CD4-positive, alpha-beta T cell treated with Interleukin-12 subunit alpha and Interleukin-12 subunit beta, for 1 hour (primary cell): ENCODE measurements around the gene GSTT2B.
"Not testable (repeated sequence)": the region's sequence is repeated elsewhere in the genome, so short reads cannot be mapped to it uniquely, and the experiment has no call there.

Source experiments
- DNase-seq: peaks from one replicate; pipeline ENCODE4 v3.0.0-alpha.2; 2020

The GSTT2B gene, protein sequence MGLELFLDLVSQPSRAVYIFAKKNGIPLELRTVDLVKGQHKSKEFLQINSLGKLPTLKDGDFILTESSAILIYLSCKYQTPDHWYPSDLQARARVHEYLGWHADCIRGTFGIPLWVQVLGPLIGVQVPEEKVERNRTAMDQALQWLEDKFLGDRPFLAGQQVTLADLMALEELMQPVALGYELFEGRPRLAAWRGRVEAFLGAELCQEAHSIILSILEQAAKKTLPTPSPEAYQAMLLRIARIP

DNA sequence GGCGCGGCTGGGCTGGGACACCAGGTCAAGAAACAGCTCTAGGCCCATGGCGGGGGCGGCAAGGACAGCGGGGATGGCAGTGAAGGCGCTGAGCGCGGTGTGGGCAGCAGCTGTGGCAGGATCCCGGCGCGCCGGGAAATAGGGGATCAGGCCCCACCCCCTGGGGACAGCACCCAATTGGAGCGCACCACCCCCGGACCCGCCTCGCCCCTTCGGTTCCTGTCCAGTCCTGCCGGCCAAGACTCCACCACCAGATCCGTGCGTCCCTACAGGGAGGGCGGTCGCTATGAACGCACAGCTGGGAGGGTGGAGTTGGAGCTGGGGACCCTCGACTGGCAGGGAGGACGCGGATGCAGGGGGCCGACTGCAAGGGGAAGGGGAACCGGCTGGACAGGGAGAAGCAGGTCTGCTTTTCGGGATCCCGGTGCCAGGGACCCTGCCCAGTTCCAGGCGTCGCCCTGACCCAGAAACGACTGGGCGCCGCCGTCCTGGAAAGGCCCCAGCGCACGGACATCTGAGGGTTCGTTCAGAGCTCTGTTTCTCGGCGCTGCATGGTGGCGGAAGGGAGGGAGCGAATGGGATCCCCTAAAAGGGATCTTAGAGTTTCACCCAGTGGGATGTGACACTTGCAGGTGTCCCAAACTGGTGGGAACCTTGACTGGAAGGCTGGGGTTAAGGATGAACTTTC, at the start of gene GSTT2B:
Gene GSTT2B (minus strand): TSS at position 112 of the 688 bp plus-strand sequence. CDS start 64 bp downstream, at position 48.
- DNase-seq = not testable (repeated sequence)

DNA sequence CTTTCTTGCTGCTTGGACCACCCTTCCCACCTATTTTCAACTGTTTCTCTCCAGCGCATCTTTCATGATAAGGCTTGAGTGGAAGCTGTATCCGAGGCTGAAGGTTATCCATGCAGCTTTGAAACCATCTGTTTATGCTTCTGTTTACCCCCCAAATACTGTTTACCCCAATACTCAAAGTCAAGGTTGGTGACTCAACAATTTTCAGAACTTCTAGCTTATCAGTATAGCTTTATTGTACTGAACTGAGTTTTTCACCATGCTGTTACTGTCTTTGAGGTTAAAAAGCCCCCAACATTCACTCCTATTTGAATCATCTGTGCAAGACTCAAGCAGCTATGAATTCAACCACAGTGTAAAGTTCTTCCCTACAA, 49.0 kb upstream of the GSTT2B start:
- DNase-seq = no peak

DNA sequence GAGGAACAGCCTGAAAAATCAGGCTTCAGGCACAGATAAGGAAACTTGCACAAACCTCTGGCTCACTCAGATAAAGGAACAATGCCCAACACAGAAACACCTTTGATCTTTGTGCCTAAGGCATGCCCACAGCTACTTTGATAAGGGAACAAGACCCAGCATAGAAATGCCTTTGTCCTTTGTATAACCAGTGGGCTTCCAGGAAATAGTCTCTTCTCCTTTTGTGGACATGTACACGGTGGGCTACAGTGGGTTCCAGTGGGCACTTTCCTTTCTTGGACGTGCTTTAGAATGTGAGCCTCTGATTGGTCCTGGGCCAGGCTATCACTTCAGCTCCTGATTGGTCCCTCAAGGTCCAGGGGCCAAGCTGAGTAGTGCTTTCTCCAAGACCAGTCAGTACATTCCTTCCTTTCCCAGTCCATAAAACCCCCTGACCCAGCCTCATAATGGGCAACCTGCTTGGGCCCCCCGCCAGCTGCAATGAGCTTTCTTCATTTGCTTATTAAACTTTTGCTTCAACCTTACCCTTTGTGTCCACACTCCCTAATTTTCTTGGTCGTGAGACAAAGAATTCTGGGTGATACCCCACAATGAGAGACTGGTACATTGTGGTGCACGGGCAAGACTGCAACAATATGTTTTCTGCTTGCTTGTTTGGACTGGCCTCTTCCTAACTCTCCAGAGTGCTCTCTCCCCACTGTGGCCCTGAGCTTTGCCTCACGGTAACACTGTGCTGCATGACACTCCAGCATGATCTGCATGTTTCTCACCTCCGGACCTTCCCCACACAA, 48.4 kb upstream of the GSTT2B start:
- DNase-seq = no peak

DNA sequence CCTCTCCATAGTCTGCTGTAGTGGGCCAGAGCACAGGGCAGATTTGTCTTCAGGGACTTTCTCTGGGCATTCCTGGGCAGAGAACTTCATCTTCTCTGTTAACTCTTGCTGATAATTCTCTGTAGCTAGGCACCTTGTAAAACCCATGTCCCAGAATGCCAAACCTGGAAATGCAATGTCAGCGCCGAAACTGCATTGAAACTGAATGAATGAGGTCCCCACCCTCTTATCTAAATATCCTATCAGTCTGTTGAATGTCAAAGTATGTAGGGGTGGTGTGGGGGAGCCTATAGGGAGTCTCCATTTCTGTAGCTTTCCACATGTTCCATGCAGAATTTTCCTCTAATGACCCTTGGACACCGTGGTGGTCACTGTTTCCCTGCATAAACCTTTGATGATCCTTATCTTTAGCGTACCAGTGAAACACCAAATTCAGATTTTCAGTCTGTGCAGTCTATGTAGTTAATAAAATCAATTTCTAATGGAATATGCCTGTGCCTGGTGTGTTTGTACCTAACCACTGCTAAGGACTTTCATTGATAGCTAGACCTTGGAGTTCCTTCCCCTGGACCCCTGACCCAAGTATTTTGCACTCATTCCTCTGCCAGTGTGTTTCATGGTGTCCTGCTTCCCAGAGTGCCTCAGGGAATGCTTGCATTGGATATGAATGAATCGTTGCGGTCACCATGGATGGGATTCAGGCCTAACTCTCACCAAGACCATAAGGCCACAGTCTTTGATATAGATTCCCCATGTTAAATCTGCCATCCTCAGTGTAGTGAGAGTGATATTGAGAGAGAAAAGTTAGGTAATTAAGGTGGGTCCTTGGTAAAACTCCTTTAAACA, 47.6 kb upstream of the GSTT2B start:
- no peak for DNase-seq

DNA sequence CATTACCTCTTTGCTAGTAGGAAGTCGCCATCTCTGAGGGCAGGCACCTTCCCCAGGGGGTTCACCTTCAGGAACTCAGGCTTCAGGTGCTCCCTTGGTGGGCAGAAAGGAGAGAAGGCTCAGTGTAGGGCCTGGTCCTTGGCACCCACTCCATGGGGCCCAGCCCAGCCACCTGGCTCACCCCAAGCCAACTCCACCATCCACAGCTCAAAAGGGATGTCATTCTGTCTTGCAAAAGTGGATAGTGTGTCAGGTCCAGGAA, 47.0 kb upstream of the GSTT2B start:
- DNase-seq = no peak

DNA sequence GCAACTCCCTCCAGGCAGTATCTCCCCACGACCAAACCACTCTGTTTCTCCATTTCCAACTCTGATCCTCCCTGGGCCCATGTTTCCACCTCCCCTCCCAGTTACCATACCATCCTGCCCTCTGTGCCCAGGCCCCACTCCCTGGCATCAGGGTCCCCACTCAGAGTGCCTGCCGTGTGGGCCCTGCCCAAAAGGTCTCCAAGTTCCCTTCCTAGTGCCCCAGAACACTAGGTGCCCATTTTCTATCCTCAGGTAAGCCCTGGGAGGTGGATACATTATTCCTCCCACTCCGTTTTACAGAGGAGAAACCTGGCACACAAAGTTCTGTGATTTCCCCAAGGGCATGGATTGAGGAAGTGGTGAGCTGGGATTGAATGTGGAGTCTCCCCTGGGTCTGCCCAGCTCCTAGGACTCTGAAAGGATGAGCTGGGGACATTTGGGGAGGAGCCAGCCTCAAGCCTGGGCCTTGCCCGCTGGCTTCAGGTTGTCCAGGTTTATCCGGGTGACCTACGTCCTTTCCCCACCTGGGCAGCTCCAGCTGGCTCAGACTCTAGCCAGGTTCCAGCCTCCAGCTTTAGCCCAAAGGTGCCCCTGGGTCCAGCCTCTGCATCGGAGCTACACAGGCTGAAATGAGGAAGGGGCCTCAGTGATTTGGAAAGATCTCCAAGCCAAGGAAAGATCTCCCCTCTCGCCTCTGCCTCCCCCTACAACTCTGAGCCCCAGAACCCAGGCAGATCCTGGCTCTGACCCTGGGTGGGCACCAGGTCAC, 46.4 kb upstream of the GSTT2B start:
- no peak for DNase-seq

DNA sequence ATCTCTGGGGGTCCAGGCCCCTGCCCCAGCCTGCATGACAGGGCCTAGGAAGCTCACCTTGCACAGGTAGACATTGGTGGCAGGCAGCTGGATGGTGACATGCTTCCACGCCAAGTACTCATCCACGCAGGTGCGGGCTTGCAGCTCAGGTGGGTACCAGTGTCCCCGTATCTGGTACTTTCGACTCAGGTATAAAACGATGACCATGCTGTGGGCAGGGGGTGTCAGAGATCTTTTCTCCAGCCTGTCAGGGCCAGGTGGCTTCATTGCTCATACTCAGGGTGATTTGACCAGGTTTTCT, 45.9 kb upstream of the GSTT2B start:
- DNase-seq = no peak

DNA sequence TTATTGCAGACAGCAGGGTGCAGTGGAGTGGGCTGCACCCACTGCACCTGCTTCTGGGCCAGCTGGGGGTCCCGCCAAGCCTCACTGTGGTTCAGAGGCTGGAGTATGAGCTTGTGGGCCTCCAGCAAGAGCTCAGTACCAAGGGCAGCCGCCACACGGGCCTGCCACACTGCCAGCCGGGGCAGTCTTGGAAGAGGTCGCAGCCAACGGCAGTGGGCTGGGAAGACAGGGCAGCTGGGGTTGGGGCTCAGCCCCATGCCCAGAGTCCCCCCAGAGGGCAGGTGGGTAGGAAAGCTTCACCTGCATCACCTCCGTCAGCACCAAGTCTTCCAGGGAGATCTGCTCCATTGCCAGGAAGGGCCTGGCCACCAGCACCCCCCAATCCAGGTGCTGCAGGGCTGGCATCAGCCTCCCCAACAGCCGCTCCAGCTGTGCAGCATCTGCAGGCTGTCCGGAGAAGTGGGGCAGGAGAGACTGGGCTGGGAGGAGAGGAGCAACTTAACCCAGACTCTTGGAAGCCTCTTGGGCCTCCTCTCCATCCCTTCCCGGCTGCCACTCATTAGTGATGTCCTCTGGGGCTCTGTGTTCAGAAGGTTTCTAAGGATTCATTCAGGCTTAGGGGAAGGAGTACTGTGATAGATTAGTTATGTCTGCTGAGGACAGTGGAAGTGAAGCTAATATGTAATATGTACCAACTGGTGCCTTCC, 45.4 kb upstream of the GSTT2B start:
- no peak for DNase-seq

DNA sequence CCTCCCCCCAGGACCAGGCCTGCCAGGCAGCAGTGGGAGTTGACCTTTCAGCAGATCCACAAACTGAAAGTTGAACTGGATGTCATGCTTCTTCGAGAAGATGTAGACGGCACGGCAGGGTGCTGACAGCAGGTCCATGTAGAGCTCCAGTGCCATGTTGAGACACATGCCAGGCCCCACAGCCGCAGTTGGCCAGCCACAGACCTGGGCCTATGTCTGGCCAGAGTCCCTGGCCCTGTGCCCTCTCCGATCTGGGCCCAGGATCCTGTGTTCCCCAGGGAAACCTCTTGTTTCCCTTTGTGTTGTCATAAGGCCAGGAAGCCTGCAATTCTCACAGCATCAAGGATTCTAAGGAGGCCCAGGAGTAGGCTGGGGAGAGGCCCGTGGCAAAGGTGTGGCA, 44.2 kb upstream of the GSTT2B start, which contains the start of gene GSTT4:
Gene GSTT4 (minus strand): TSS at position 253 of the 400 bp plus-strand sequence. CDS start 97 bp downstream, at position 156.
- no peak for DNase-seq

DNA sequence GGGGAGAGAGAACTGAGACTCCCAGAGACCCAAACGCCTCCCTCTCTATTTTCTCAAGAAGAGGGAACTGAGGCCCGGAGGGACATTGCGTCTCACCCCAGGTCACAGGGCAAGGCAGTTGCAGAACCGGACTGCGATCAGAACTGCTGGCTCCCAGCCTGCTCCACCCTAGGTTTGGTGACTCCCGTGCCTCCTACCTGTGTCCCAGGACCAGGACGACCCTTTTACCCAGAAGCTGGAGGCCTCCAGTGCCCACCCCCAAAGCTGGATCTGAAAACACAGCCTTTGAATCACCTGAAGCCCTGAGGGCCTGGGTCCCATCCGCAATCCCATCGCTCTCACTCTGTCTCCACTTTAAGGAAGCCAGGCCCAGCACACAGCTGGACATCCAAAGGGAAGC, 42.9 kb upstream of the GSTT2B start:
- no peak for DNase-seq

DNA sequence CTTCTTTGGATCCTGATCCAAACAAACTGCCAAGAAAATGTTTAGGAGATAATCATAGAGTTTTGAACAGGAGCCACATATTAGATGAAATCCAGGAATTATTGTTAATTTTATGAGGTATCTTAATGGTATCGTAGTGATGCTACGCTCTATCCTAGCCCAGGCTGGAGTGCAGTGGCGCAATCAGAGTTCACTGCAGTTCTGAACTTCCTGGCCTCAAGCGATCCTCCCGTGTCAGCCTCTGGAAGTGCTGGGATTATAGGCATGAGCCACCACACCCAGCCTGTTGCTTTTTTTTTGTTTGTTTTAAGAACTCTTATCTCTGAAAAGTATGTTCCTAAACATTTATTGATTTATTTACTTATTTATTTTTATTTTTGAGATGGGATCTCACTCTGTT, 41.9 kb upstream of the GSTT2B start:
- no peak for DNase-seq

DNA sequence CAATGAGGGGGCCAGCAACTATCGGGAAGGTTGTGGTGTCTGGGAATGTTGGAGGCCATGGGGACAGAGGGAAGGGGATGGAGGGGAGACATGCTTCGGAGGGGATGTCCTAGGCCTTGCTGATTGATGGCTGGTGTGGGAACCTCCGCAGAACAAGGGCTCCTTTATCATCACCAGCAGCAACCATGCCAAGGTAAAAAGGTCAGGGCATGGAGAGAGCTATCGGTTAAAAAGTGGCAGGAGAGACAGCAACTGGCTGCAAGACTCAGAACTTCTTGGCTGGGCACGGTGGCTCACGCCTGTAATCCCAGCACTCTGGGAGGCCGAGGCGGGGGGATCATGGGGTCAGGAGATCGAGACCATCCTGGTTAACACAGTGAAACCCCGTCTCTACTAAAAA, 41.3 kb upstream of the GSTT2B start:
- no peak for DNase-seq

DNA sequence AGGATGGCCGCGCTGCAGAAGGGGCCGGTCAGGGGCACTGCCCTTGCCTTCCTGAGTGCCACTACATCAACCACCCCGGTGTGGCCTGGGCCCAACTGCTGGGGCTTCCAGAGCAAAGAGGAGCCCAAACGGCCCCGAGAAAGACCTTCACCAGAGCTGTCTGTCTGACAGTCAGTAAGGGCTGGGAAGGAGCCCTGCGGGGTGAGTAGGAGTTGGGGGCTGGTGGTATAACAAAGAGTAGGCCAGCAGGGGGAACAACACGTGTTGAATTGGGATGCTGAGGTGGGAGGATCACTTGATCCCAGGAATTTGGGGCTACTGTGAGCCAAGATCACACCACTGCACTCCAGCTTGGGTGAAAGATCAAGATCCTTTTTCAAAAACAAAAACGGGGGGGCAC, 40.3 kb upstream of the GSTT2B start:
- no peak for DNase-seq

DNA sequence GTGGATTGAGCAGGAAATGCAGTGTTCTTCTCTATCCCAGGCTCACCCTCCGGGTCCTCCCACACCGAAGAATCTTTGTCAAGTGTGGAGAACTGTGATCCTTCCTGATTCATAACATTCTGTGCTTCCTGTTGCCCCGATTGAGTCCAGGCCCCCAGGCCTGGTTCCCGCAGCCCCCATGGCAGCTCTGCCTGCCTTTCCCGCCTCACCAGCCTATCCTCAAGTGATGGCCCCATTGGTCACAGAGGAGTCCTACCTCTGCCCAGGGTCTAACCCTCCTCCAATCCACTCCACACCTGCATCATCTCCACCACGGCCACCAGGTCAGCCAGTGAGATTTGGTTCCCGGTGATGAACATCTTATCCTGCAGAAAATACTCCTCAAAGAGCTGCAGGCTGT, 38.8 kb upstream of the GSTT2B start:
- not testable (repeated sequence) for DNase-seq

DNA sequence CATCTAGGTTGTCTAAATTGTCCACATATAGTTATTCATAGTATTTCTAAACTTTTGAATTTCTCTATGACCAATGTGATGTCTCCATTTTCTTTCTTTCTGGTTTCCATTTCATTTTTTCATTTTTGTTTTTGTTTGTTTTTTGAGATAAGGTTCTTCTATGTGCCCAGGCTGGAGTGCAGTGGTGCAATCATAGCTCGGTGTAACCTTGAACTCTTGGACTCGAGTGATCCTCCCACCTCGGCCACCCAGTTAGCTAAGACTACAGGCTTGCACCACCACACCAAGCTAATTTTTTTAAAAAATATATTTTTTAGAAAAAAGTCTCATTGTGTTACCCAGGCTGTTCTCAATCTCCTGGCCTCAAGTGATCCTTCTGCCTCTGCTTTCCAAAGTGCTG, 36.1 kb upstream of the GSTT2B start:
- DNase-seq = no peak

DNA sequence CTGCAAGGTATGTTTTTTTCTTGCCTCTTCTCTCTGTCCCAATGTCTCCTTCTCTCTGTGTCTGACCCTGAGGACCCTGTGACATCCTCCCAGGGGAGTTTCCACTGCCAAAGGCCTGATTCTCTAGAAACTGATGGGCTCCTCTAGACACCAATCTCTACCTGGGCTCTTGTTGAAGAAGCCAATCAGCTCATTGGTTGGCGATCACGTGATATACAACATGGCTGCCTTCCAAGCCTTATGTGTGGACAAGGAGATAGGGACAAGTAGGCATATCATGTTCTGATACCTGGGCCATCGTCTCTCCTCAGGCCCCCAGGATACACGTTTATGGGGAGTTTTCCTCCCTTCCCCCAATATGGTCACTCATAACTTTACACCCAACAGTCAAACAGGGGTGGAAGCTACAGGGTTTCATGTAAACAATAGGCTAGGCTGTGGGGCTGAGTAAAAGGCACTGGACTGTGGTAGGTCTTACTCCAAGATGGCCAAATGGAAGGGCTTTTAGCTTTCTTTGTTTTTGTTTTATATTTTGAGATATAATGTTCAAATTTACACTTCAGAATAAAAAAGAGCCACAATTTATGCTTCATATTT, 32.7 kb upstream of the GSTT2B start:
- not testable (repeated sequence) for DNase-seq

DNA sequence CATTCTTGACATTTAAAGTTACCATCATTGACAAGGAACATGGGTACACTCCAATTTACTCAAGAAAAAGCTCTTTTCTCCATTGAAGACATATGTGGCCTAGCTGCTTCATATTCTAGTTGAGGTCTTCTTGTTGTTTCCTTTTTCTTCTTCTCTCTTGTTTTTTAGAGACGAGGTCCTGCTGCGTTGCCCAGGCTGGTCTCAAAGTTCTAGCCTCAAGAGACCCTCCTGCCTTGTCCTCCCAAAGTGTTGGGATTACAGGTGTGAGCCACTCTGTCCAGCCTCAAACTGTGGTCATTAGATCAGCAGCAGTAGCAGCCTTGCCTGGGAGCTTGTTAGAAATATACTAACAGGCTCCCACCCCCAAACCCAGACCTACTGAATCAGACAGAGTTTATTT, 32.1 kb upstream of the GSTT2B start:
- not testable (repeated sequence) for DNase-seq

DNA sequence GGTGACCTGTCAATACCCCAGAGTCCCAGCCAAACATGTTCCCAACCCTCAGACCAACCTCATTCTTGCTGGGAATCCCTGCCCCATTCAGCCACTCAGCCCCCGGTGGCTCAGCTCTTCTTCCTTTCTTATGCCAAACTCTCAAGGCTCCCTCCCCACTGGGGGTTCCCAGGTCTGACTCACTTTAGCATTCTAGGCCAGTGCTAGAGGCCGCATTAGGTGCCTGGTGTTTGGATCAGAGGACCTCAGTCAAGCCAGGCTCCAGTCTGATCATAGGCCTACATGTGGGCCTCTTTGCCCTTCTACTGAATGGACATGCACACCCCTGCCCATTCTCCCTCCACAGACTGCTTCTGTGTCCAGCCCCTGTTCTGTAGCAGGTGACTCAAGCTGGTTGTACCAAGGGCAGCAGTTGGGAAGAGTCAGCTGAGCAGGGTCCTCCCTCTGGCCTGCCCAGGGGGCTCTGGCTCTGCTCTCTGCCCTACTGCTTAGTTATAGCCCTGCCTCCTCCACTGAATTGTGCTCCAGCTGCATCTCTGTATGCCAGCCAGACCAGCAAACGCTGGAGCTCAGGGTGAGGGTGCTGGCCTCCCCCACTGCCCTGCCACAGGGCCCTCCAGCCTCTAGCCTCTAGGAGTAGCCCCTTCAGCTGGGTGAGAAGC, 28.7 kb upstream of the GSTT2B start:
- not testable (repeated sequence) for DNase-seq

DNA sequence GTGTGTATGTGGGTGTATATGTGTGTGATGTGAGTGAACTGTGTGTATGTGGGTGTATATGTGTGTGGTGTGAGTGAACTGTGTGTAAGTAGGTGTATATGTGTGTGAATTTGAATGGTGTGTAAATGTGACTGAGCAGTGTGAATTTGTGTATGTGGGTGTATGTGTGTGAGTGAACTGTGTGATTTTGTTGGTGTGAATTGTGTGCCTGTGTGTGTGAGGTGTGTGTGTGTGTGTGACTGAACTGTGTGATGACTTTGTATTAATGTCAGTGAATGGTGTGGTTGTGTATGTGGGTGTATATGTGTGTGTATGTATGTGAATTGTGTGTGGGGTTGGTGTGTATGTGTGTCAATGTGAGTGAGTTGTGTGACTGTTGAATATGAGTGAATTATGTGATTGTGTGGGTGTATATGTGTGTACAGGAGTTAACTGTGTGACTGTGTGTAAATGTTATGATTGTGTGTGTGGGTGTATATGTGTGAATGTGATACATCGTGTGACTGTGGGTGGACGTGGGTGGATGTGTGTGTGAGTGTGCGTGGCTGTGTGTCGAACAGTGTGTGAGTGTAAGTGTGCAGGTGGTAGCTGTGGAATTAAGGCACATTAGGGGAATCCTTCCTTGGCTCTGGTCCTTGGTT, 25.7 kb upstream of the GSTT2B start:
- DNase-seq = not testable (repeated sequence)

DNA sequence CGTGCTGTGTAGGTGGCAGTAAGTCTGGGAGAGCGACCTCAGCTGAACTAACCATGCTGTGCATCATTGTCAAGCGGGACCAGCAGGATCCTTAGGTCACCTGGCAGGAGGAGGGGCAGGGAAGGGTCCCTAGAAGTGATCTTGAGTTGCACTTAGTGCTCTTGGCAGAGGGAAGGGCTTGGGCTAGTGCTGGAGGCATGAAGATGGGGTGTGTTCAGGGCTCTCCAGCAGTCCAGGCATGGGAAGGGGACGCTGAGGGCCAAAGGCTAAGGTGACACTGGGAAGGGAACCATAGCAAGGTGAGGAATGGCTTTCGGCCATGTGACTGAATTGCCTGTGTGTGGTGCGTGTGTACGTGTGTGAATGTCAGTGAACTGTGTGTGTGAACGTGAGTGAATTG, 25.1 kb upstream of the GSTT2B start:
- not testable (repeated sequence) for DNase-seq
